Activated T-cell treated with anti-CD3 and anti-CD28 coated beads, Interleukin-2, amount 50 U/mL, for 72 hours (primary cell): ENCODE data around the gene SRGAP1. TPM values are rescaled to one million over a fixed set of nuclear protein-coding genes. Genes with fewer than 3 reads are reported as not detected.
"Not testable (repeated sequence)": the region's sequence is repeated elsewhere in the genome, so short reads cannot be mapped to it uniquely, and the experiment has no call there.

ENCODE experiments used
- ATAC-seq, 2 donors: fragments of 150-1000 bp; cut with Tn5 transposase; replicated peaks in 1 of 2; 2 replicates each; pipeline ENCODE4 v1.10.0; 2021; ENCODE audit warnings: moderate library complexity in 2 of 2, mild to moderate bottlenecking in 1 of 2
- DNase-seq, 2 donors: peaks; one replicate each; pipeline ENCODE4 v3.0.0; 2021 to 2022; ENCODE audit warnings: mixed read lengths in 1 of 2
- H3K27ac Mint-ChIP-seq: one replicate; pipeline ENCODE4 v1.8.0; 2022; ENCODE audit warnings: mild to moderate bottlenecking, moderate library complexity, mixed read lengths
- H3K27me3 Mint-ChIP-seq: one replicate; pipeline ENCODE4 v1.8.0; 2022; ENCODE audit warnings: low read depth, mixed read lengths
- H3K36me3 Mint-ChIP-seq, 2 donors: one replicate each; pipeline ENCODE4 v1.8.0; 2022; ENCODE audit warnings: mixed read lengths in 2 of 2, mild to moderate bottlenecking in 1 of 2; ENCODE audit not compliant: insufficient read depth in 2 of 2
- H3K4me1 Mint-ChIP-seq: one replicate; pipeline ENCODE4 v1.8.0; 2022; ENCODE audit warnings: low read depth, mixed read lengths
- H3K4me3 Mint-ChIP-seq, 2 donors: one replicate each; pipeline ENCODE4 v1.8.0; 2022; ENCODE audit warnings: mild to moderate bottlenecking in 2 of 2, mixed read lengths in 2 of 2, moderate library complexity in 2 of 2
- H3K9me3 Mint-ChIP-seq, 2 donors: one replicate each; pipeline ENCODE4 v1.8.0; 2022; ENCODE audit warnings: mixed read lengths in 2 of 2
- total RNA-seq, 2 donors: library from RNA; stranded (reverse); gene quantifications; one replicate each; pipeline ENCODE4 v1.2.3, GENCODE V29; 2022

SRGAP1 gene
- total RNA-seq, 2 donors from 2014 or later, result 0.02 to 0.19 TPM

GRCh38 chr12:64064706-64065105, 220.2 kb downstream of the SRGAP1 start:
- no peaks in the 10 kb centered on the region for H3K36me3 Mint-ChIP-seq
- H3K27ac Mint-ChIP-seq, result no peak overlapping the region
- DNase-seq (no peak), ATAC-seq (no peak)
- no peak overlapping the region for H3K4me3 Mint-ChIP-seq
- no peaks in the 10 kb centered on the region for H3K4me1 Mint-ChIP-seq
- H3K9me3 Mint-ChIP-seq, result no peaks in the 10 kb centered on the region
- H3K27me3 Mint-ChIP-seq, result peaks cover 6% of the 10 kb centered on the region

- no peak for DNase-seq
- no peaks in the 10 kb centered on the region for H3K4me1 Mint-ChIP-seq
- no peaks in the 10 kb centered on the region for H3K36me3 Mint-ChIP-seq
- peaks cover 6% of the 10 kb centered on the region for H3K27me3 Mint-ChIP-seq
- ATAC-seq, result no peak
- H3K27ac Mint-ChIP-seq, result no peak overlapping the region
- H3K9me3 Mint-ChIP-seq, result no peaks in the 10 kb centered on the region
- no peak overlapping the region for H3K4me3 Mint-ChIP-seq
These were observed 221.5 kb downstream of the SRGAP1 start for GRCh38 chr12:64065881-64066451.

GRCh38 chr12:64066776-64067175, 222.3 kb downstream of the SRGAP1 start:
- H3K4me3 Mint-ChIP-seq, result no peak overlapping the region
- no peaks in the 10 kb centered on the region for H3K9me3 Mint-ChIP-seq
- no peak overlapping the region for H3K27ac Mint-ChIP-seq
- no peak for DNase-seq
- H3K36me3 Mint-ChIP-seq, result no peaks in the 10 kb centered on the region
- peaks cover 6% of the 10 kb centered on the region for H3K27me3 Mint-ChIP-seq
- no peaks in the 10 kb centered on the region for H3K4me1 Mint-ChIP-seq
- ATAC-seq, result no peak

- ATAC-seq (no peak), DNase-seq (no peak)
- no peaks in the 10 kb centered on the region for H3K36me3 Mint-ChIP-seq
- no peak overlapping the region for H3K4me3 Mint-ChIP-seq
- no peaks in the 10 kb centered on the region for H3K4me1 Mint-ChIP-seq
- no peaks in the 10 kb centered on the region for H3K9me3 Mint-ChIP-seq
- H3K27ac Mint-ChIP-seq, result no peak overlapping the region
- no peaks in the 10 kb centered on the region for H3K27me3 Mint-ChIP-seq
These were observed 226.0 kb downstream of the SRGAP1 start for GRCh38 chr12:64070454-64070853.

GRCh38 chr12:64072916-64073575, 228.5 kb downstream of the SRGAP1 start:
- H3K36me3 Mint-ChIP-seq, result no peaks in the 10 kb centered on the region
- H3K27ac Mint-ChIP-seq, result no peak overlapping the region
- peaks cover 12% of the 10 kb centered on the region for H3K27me3 Mint-ChIP-seq
- ATAC-seq (no peak), DNase-seq (no peak)
- H3K4me1 Mint-ChIP-seq, result no peaks in the 10 kb centered on the region
- H3K9me3 Mint-ChIP-seq, result no peaks in the 10 kb centered on the region
- H3K4me3 Mint-ChIP-seq, result no peak overlapping the region

GRCh38 chr12:64076565-64076964, 232.1 kb downstream of the SRGAP1 start:
- not testable (repeated sequence) for H3K36me3 Mint-ChIP-seq, H3K9me3 Mint-ChIP-seq, H3K4me1 Mint-ChIP-seq, H3K27ac Mint-ChIP-seq, ATAC-seq, H3K4me3 Mint-ChIP-seq, DNase-seq
- H3K27me3 Mint-ChIP-seq, result peaks cover 12% of the 10 kb centered on the region

- H3K27me3 Mint-ChIP-seq, result peaks cover 12% of the 10 kb centered on the region
- H3K4me3 Mint-ChIP-seq, result no peak overlapping the region
- H3K27ac Mint-ChIP-seq, result no peak overlapping the region
- no peaks in the 10 kb centered on the region for H3K4me1 Mint-ChIP-seq
- ATAC-seq, result no peak
- H3K36me3 Mint-ChIP-seq, result no peaks in the 10 kb centered on the region
- DNase-seq, result no peak
- no peaks in the 10 kb centered on the region for H3K9me3 Mint-ChIP-seq
These were observed 233.4 kb downstream of the SRGAP1 start for GRCh38 chr12:64077922-64078321.

GRCh38 chr12:64080319-64081007, 236.0 kb downstream of the SRGAP1 start:
- DNase-seq, result no peak
- H3K36me3 Mint-ChIP-seq, result no peaks in the 10 kb centered on the region
- peaks cover 16% of the 10 kb centered on the region for H3K27me3 Mint-ChIP-seq
- H3K4me3 Mint-ChIP-seq, result no peak overlapping the region
- H3K9me3 Mint-ChIP-seq, result no peaks in the 10 kb centered on the region
- no peak for ATAC-seq
- no peak overlapping the region for H3K27ac Mint-ChIP-seq
- H3K4me1 Mint-ChIP-seq, result no peaks in the 10 kb centered on the region

- Mint-ChIP-seq H3K4me3 (no peak overlapping the region), H3K27me3 (peaks cover 16% of the 10 kb centered on the region), H3K27ac (no peak overlapping the region), H3K36me3 (no peaks in the 10 kb centered on the region), H3K4me1 (no peaks in the 10 kb centered on the region), H3K9me3 (no peaks in the 10 kb centered on the region)
- ATAC-seq (no peak), DNase-seq (no peak)
These were observed 236.5 kb downstream of the SRGAP1 start for GRCh38 chr12:64081008-64081404.

GRCh38 chr12:64082116-64082515, 237.6 kb downstream of the SRGAP1 start:
- H3K27ac Mint-ChIP-seq, result no peak overlapping the region
- no peaks in the 10 kb centered on the region for H3K36me3 Mint-ChIP-seq
- H3K9me3 Mint-ChIP-seq, result no peaks in the 10 kb centered on the region
- no peaks in the 10 kb centered on the region for H3K4me1 Mint-ChIP-seq
- no peak overlapping the region for H3K4me3 Mint-ChIP-seq
- peaks cover 6% of the 10 kb centered on the region for H3K27me3 Mint-ChIP-seq
- ATAC-seq (no peak), DNase-seq (no peak)

GRCh38 chr12:64082866-64083268, 238.4 kb downstream of the SRGAP1 start:
- Mint-ChIP-seq H3K4me1 (no peaks in the 10 kb centered on the region), H3K9me3 (no peaks in the 10 kb centered on the region), H3K4me3 (no peak overlapping the region), H3K36me3 (no peaks in the 10 kb centered on the region), H3K27me3 (peaks cover 6% of the 10 kb centered on the region), H3K27ac (no peak overlapping the region)
- no peak for ATAC-seq
- DNase-seq, result no peak

- Mint-ChIP-seq H3K4me1 (no peaks in the 10 kb centered on the region), H3K27me3 (peaks cover 6% of the 10 kb centered on the region), H3K9me3 (no peaks in the 10 kb centered on the region), H3K36me3 (no peaks in the 10 kb centered on the region), H3K27ac (no peak overlapping the region), H3K4me3 (no peak overlapping the region)
- ATAC-seq, result no peak
- no peak for DNase-seq
These were observed 239.0 kb downstream of the SRGAP1 start for GRCh38 chr12:64083285-64084210.

- peaks cover 18% of the 10 kb centered on the region for H3K27me3 Mint-ChIP-seq
- no peak for DNase-seq
- ATAC-seq, result no peak
- no peak overlapping the region for H3K4me3 Mint-ChIP-seq
- no peaks in the 10 kb centered on the region for H3K9me3 Mint-ChIP-seq
- no peak overlapping the region for H3K27ac Mint-ChIP-seq
- no peaks in the 10 kb centered on the region for H3K36me3 Mint-ChIP-seq
- no peaks in the 10 kb centered on the region for H3K4me1 Mint-ChIP-seq
These were observed 240.7 kb downstream of the SRGAP1 start for GRCh38 chr12:64085154-64085553.
